Natural killer cell (primary cell): ENCODE results near the gene EVL. TPM values are rescaled to one million over a fixed set of nuclear protein-coding genes. Genes with fewer than 3 reads are reported as not detected.
A peak's percentile ranks its signal among the peaks of the same experiment; 100 is the strongest.

Experiments used
- ATAC-seq, 3 donors: fragments of 150-1000 bp in 2 of 3; fragments of 200-7000 bp in 1 of 3; cut with Tn5 transposase; 1 replicate in 1 of 3; 2 replicates in 2 of 3; pipeline ENCODE4 v1.10.0; 2021; ENCODE audit warnings: mild to moderate bottlenecking in 2 of 3, moderate library complexity in 2 of 3
- DNase-seq, 2 donors: peaks; one replicate each; pipeline versions ENCODE4 v3.0.0 to v3.0.0-alpha.2; 2013 to 2021; ENCODE audit warnings: mixed read lengths in 1 of 2
- H3K27ac ChIP-seq: one replicate; pipeline ENCODE4 v1.5.1; 2013; ENCODE audit warnings: mild to moderate bottlenecking, low read length
- H3K27me3 ChIP-seq: one replicate; pipeline ENCODE4 v1.6.1; 2013; ENCODE audit warnings: low read length; ENCODE audit not compliant: control insufficient read depth, insufficient read depth
- H3K36me3 ChIP-seq: one replicate; pipeline ENCODE4 v1.6.1; 2013; ENCODE audit warnings: low read length; ENCODE audit not compliant: control insufficient read depth, insufficient read depth
- H3K4me1 ChIP-seq: one replicate; pipeline ENCODE4 v1.6.1; 2013; ENCODE audit warnings: low read length; ENCODE audit not compliant: control insufficient read depth, insufficient read depth
- H3K4me3 ChIP-seq: one replicate; pipeline ENCODE4 v1.5.1; 2013; ENCODE audit warnings: low read length
- H3K9me3 ChIP-seq: one replicate; pipeline ENCODE4 v1.6.1; 2013; ENCODE audit warnings: low read length; ENCODE audit not compliant: control insufficient read depth, insufficient read depth
- H3K27ac Mint-ChIP-seq, 2 donors: one replicate each; pipeline ENCODE4 v1.8.0; 2022; ENCODE audit warnings: mild to moderate bottlenecking in 2 of 2, mixed read lengths in 2 of 2, moderate library complexity in 1 of 2
- H3K27me3 Mint-ChIP-seq, 2 donors: one replicate each; pipeline ENCODE4 v1.8.0; 2022; ENCODE audit warnings: low read depth in 2 of 2, mixed read lengths in 2 of 2
- H3K36me3 Mint-ChIP-seq: one replicate; pipeline ENCODE4 v1.8.0; 2022; ENCODE audit warnings: mixed read lengths
- H3K4me1 Mint-ChIP-seq, 2 donors: one replicate each; pipeline ENCODE4 v1.8.0; 2022; ENCODE audit warnings: mixed read lengths in 2 of 2
- H3K4me3 Mint-ChIP-seq: one replicate; pipeline ENCODE4 v1.8.0; 2022; ENCODE audit warnings: mild to moderate bottlenecking, moderate library complexity, mixed read lengths
- H3K9me3 Mint-ChIP-seq, 2 donors: one replicate each; pipeline ENCODE4 v1.8.0; 2022; ENCODE audit warnings: mixed read lengths in 2 of 2
- WGBS: methylation state at CpG from one replicate; pipeline ENCODE4 v1.1.7; 2013; ENCODE audit warnings: missing lambda C conversion rate; ENCODE audit not compliant: insufficient coverage; 5-methylcytosine and 5-hydroxymethylcytosine counted together
- intact Hi-C: fragments of 100-400 bp; cut with micrococcal nuclease; formaldehyde crosslinking; loops from one replicate; pipeline ENCODE4 v1.14.2; 2022
- total RNA-seq, 4 donors: library from RNA; stranded (reverse); fragments of 120-200 nt in 1 of 4; gene quantifications; one replicate each; pipeline versions ENCODE4 v1.2.3 to v1.2.4, GENCODE V29; 2013 to 2022
- TF ChIP-seq, protein P1 (sequence below): fragments of 200-600 bp; IDR thresholded peaks from one replicate; pipeline ENCODE4 v1.8.0; 2022; ENCODE audit warnings: antibody characterized with exemption

EVL gene
- total RNA-seq, 3 donors from 2014 or later (not counting 1 experiment from before 2014, with no cell fraction given) = 882 to 1,108 (median 986) TPM

DNA sequence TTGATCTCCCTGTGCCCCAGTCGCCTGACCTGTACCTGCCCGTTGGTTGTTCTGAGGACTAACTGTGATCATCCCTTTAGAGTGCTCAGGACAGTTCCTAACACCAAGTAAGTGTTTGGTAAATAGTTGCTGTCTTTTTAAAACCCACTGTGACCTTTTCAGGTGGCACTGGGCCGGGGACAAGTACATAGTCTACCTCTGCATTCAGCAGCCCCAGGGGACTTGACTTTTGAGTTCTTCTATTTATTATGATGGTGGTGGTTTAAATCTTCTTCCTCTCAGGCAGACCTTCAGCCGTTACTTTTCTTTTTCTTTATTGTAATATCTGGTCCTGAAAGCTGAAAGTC lies 38.8 kb downstream of the EVL start:
- WGBS = 68% methylated on average over 3 of the region's 4 CpGs
- no peaks in the 10 kb centered on the region for H3K27me3 Mint-ChIP-seq
- peaks cover 83% of the 10 kb centered on the region for H3K4me1 ChIP-seq
- peaks cover 78 to 83% of the 10 kb centered on the region in 2 donors for H3K4me1 Mint-ChIP-seq
- H3K36me3 ChIP-seq = peaks cover 69% of the 10 kb centered on the region
- no peaks in the 10 kb centered on the region for H3K27me3 ChIP-seq
- H3K27ac ChIP-seq = peak overlapping the region; percentile 23
- no peaks in the 10 kb centered on the region for H3K9me3 Mint-ChIP-seq
- H3K36me3 Mint-ChIP-seq = peaks cover 11% of the 10 kb centered on the region
- H3K27ac Mint-ChIP-seq = peak overlapping the region; percentile 87 to 93
- H3K4me3 ChIP-seq = no peak overlapping the region
- intact Hi-C loops = loop anchor here (2.0 kb wide), 1 partner anchor 15 kb away; no protein-coding TSS in a partner anchor
- ATAC-seq (no peak), DNase-seq (no peak)
- TF ChIP-seq, protein P1, sequence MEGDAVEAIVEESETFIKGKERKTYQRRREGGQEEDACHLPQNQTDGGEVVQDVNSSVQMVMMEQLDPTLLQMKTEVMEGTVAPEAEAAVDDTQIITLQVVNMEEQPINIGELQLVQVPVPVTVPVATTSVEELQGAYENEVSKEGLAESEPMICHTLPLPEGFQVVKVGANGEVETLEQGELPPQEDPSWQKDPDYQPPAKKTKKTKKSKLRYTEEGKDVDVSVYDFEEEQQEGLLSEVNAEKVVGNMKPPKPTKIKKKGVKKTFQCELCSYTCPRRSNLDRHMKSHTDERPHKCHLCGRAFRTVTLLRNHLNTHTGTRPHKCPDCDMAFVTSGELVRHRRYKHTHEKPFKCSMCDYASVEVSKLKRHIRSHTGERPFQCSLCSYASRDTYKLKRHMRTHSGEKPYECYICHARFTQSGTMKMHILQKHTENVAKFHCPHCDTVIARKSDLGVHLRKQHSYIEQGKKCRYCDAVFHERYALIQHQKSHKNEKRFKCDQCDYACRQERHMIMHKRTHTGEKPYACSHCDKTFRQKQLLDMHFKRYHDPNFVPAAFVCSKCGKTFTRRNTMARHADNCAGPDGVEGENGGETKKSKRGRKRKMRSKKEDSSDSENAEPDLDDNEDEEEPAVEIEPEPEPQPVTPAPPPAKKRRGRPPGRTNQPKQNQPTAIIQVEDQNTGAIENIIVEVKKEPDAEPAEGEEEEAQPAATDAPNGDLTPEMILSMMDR = no peak
- H3K9me3 ChIP-seq = no peaks in the 10 kb centered on the region
- peak overlapping the region; percentile 71 for H3K4me3 Mint-ChIP-seq

DNA sequence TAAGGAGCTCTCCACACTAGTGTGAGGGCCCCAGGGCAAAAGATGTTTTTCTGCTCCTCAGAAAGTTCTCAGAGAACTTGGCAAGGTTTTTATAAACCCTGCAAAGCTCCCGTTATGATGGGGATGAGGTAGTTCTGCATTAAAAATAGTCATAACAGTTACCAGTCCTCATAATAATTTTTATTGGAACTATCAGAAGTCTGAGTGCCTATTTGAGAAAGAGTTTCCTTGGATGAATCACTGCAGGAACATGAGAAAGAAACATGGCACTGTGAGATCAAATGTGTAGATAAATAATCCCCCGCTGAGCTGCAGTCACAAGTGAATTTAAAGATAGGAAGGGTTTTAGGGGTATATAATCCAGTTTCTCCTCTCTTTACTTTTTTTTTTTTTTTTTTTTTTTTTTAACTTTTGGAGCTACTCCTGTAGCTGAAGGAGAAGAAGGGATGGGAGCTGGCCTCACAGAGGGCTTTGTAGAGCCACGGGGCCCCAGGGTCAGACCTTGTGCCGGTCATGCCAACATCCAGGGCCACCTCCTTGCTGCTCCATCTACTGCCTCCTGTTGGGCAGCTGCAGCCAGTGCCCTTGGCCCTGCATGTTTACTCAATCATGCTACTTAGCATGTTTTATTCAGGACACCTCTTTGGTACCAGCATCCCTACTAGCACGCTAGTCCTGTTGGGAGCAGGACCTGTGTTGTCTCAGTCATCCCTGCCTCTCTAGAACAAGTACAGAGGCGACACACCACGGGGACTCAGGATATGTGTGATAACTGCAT lies 39.5 kb downstream of the EVL start:
- peaks cover 69% of the 10 kb centered on the region for H3K36me3 ChIP-seq
- intact Hi-C loops = loop anchor here (2.0 kb wide), 1 partner anchor 16 kb away; no protein-coding TSS in a partner anchor
- H3K27ac ChIP-seq = peak overlapping the region; percentile 50
- peaks cover 82% of the 10 kb centered on the region for H3K4me1 ChIP-seq
- Mint-ChIP-seq H3K27ac (peak overlapping the region; percentile 87 to 93), H3K9me3 (no peaks in the 10 kb centered on the region), H3K4me3 (peak overlapping the region; percentile 72), H3K4me1 (peaks cover 80 to 86% of the 10 kb centered on the region in 2 donors), H3K36me3 (peaks cover 11% of the 10 kb centered on the region), H3K27me3 (no peaks in the 10 kb centered on the region)
- H3K9me3 ChIP-seq = no peaks in the 10 kb centered on the region
- no peak overlapping the region for H3K4me3 ChIP-seq
- DNase-seq (peak in 1 of 2 donors; percentile 49), ATAC-seq (no peak)
- H3K27me3 ChIP-seq = no peaks in the 10 kb centered on the region
- 72% methylated on average over 5 of the region's 7 CpGs for WGBS
- TF ChIP-seq, protein P1 = no peak

DNA sequence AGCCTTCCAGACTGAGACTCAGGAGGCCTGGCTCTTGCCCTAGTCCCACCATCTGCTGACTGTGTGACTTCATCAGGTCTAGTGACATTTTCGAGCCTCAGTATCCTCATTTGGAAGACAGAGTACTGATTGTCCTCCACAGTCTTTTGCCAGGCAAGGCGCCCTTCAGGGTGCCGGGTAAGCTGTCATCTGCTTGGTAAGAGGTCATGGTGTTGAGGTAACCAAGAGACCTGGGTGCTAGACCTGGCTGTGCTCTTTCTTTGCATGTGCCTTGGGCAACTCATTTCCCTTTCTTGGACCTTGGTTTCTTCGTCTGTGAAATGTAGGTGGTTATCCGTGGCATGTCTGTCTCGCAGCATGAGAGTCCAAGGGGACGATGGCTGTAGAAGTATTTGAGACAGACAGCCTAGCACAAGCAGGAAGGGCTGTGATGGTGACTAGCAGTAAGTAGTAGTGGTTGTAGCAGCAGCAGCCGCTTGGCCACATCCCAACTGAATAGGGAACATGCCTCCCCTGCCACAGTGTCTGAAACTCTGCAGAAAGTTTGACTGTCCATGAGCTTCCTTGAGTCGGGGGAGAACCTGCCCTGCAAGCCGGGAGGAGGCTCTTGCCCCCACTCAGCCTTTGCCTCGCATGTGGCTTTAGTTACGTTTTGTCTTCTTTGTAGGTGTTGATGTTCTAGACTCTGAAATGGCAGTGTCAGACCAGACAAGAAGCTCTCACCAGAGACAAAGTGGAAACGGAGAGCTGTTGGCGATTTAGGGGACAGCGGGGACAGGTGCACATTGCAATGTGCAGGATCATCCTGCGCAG lies 40.3 kb downstream of the EVL start:
- ATAC-seq (peak; percentile 33 to 59 (median 55)), DNase-seq (peak in 1 of 2 donors; percentile 58)
- peaks cover 70% of the 10 kb centered on the region for H3K36me3 ChIP-seq
- H3K9me3 Mint-ChIP-seq = no peaks in the 10 kb centered on the region
- H3K4me1 ChIP-seq = peaks cover 78% of the 10 kb centered on the region
- intact Hi-C loops = loop anchor here (2.0 kb wide), 1 partner anchor 17 kb away; no protein-coding TSS in a partner anchor
- 42% methylated on average over 16 of the region's 16 CpGs for WGBS
- H3K27ac ChIP-seq = peak overlapping the region; percentile 50
- peak overlapping the region; percentile 87 to 93 for H3K27ac Mint-ChIP-seq
- H3K27me3 ChIP-seq = no peaks in the 10 kb centered on the region
- peaks cover 11% of the 10 kb centered on the region for H3K36me3 Mint-ChIP-seq
- no peaks in the 10 kb centered on the region for H3K9me3 ChIP-seq
- no peak overlapping the region for H3K4me3 ChIP-seq
- H3K4me1 Mint-ChIP-seq = peaks cover 73 to 84% of the 10 kb centered on the region in 2 donors
- TF ChIP-seq, protein P1 = peak; percentile 19
- H3K27me3 Mint-ChIP-seq = no peaks in the 10 kb centered on the region
- peak overlapping the region; percentile 72 for H3K4me3 Mint-ChIP-seq
